Neural crest cell (in vitro differentiated cells): ENCODE measurements around the gene ATP6V1A. TPM values are rescaled to one million over a fixed set of nuclear protein-coding genes. Genes with fewer than 3 reads are reported as not detected.

Source experiments
- DNase-seq: peaks from one replicate; pipeline ENCODE4 v3.0.0; 2021; ENCODE audit warnings: low read depth, mixed read lengths, low spot score
- H3K27ac Mint-ChIP-seq: one replicate; pipeline ENCODE4 v1.8.0; 2021; ENCODE audit warnings: mild to moderate bottlenecking, mixed read lengths; ENCODE audit not compliant: unreplicated experiment
- H3K27me3 Mint-ChIP-seq: 2 replicates; pipeline ENCODE4 v1.8.0; 2021; ENCODE audit warnings: low read depth, mild to moderate bottlenecking, mixed read lengths
- H3K36me3 Mint-ChIP-seq: 2 replicates; pipeline ENCODE4 v1.8.0; 2021; ENCODE audit warnings: low read depth, mild to moderate bottlenecking, mixed read lengths
- H3K4me1 Mint-ChIP-seq: 2 replicates; pipeline ENCODE4 v1.8.0; 2021; ENCODE audit warnings: mixed read lengths
- H3K4me3 Mint-ChIP-seq: one replicate; pipeline ENCODE4 v1.8.0; 2021; ENCODE audit warnings: mild to moderate bottlenecking, mixed read lengths
- H3K9me3 Mint-ChIP-seq: 2 replicates; pipeline ENCODE4 v1.8.0; 2021; ENCODE audit warnings: mixed read lengths
- CTCF ChIP-seq: fragments of 200-600 bp; sonication (generic); conservative IDR thresholded peaks from 2 replicates; pipeline ENCODE4 v1.5.0; 2021; ENCODE audit warnings: antibody characterized with exemption, mild to moderate bottlenecking
- long read RNA-seq: library from polyadenylated mRNA; unstranded; transcript quantifications from one replicate; pipeline ENCODE4 v2.0.0, GENCODE V29; 2020
- total RNA-seq: library from RNA; stranded (reverse); gene quantifications from 2 replicates; pipeline ENCODE4 v1.2.1, GENCODE V29; 2021

ATP6V1A gene
- 55.3 and 58.1 TPM in 2 replicates for total RNA-seq
- long read RNA-seq, full-length matches to known transcripts: 104 of 119 reads
- long read RNA-seq, partial matches to known transcripts: 7 of 119 reads
- long read RNA-seq, other reads (novel, unspliced or antisense): 8 of 119 reads

- no peak for TF ChIP-seq CTCF
- H3K27me3 Mint-ChIP-seq: no peaks in the 10 kb centered on the region
- H3K4me3 Mint-ChIP-seq: peak within 1 kb of the TSS; percentile 97
- no peaks in the 10 kb centered on the region for H3K9me3 Mint-ChIP-seq
- peak within 1 kb of the TSS; percentile 100 for H3K27ac Mint-ChIP-seq
- H3K4me1 Mint-ChIP-seq: peaks cover 49% of the 10 kb centered on the region
- no peaks in the 10 kb centered on the region for H3K36me3 Mint-ChIP-seq
- peak; percentile 71 for DNase-seq
Measured at GRCh38 chr3:113746548-113747282, at the start of gene ATP6V1A. TSS of gene ATP6V1A (plus strand) at chr3:113747035. CDS start at chr3:113778754, 31,719 bp downstream.

GRCh38 chr3:113697500-113698090, 49.2 kb upstream of the ATP6V1A start:
- Mint-ChIP-seq H3K9me3 (no peaks in the 10 kb centered on the region), H3K4me3 (no peak overlapping the region), H3K27ac (no peak overlapping the region), H3K4me1 (peaks cover 18% of the 10 kb centered on the region), H3K27me3 (no peaks in the 10 kb centered on the region), H3K36me3 (no peaks in the 10 kb centered on the region)
- no peak for TF ChIP-seq CTCF
- DNase-seq: no peak

GRCh38 chr3:113698213-113698742, 48.6 kb upstream of the ATP6V1A start:
- Mint-ChIP-seq H3K27ac (no peak overlapping the region), H3K4me1 (peaks cover 18% of the 10 kb centered on the region), H3K36me3 (no peaks in the 10 kb centered on the region), H3K27me3 (no peaks in the 10 kb centered on the region), H3K9me3 (no peaks in the 10 kb centered on the region), H3K4me3 (no peak overlapping the region)
- no peak for TF ChIP-seq CTCF
- no peak for DNase-seq

- Mint-ChIP-seq H3K4me3 (peak overlapping the region; percentile 45), H3K27me3 (no peaks in the 10 kb centered on the region), H3K27ac (no peak overlapping the region), H3K4me1 (peaks cover 13% of the 10 kb centered on the region), H3K36me3 (no peaks in the 10 kb centered on the region), H3K9me3 (no peaks in the 10 kb centered on the region)
- no peak for TF ChIP-seq CTCF
- DNase-seq: no peak
Measured at GRCh38 chr3:113698956-113699355, 47.9 kb upstream of the ATP6V1A start.

- no peak for DNase-seq
- H3K4me1 Mint-ChIP-seq: peaks cover 12% of the 10 kb centered on the region
- no peak overlapping the region for H3K4me3 Mint-ChIP-seq
- peaks cover 3% of the 10 kb centered on the region for H3K9me3 Mint-ChIP-seq
- no peaks in the 10 kb centered on the region for H3K36me3 Mint-ChIP-seq
- H3K27me3 Mint-ChIP-seq: no peaks in the 10 kb centered on the region
- H3K27ac Mint-ChIP-seq: no peak overlapping the region
- TF ChIP-seq CTCF: no peak
Measured at GRCh38 chr3:113707835-113708234, 39.0 kb upstream of the ATP6V1A start.
